Activated naive CD8-positive, alpha-beta T cell treated with anti-CD3 and anti-CD28 coated beads, Interleukin-2, amount 10 ng/mL, durations not matched to agents 7 days and 5 days (primary cell): ENCODE data around the gene USP9X. TPM values are rescaled to one million over a fixed set of nuclear protein-coding genes. Genes with fewer than 3 reads are reported as not detected.
"Not testable (repeated sequence)": the region's sequence is repeated elsewhere in the genome, so short reads cannot be mapped to it uniquely, and the experiment has no call there.

Experiments used
- ATAC-seq: fragments of 150-1000 bp; cut with Tn5 transposase; one replicate; pipeline ENCODE4 v1.10.0; 2021; ENCODE audit warnings: low read depth, moderate library complexity
- POLR2A ChIA-PET: fragments of 350-600 bp; sonication (Branson Sonifier 250); formaldehyde crosslinking; loops from one replicate; lab custom pipeline; 2021; ENCODE audit warnings: antibody characterized with exemption; lab: Charles Lee
- DNase-seq: peaks from one replicate; pipeline ENCODE4 v3.0.0; 2021
- H3K27ac Mint-ChIP-seq: one replicate; pipeline ENCODE4 v1.8.0; 2022; ENCODE audit warnings: mild to moderate bottlenecking, mixed read lengths
- H3K27me3 Mint-ChIP-seq: one replicate; pipeline ENCODE4 v1.8.0; 2022; ENCODE audit warnings: mild to moderate bottlenecking, moderate library complexity, mixed read lengths
- H3K36me3 Mint-ChIP-seq: one replicate; pipeline ENCODE4 v1.8.0; 2021; ENCODE audit warnings: mild to moderate bottlenecking, mixed read lengths
- H3K4me1 Mint-ChIP-seq: one replicate; pipeline ENCODE4 v1.8.0; 2021; ENCODE audit warnings: mixed read lengths
- H3K4me3 Mint-ChIP-seq: one replicate; pipeline ENCODE4 v1.8.0; 2022; ENCODE audit warnings: mild to moderate bottlenecking, moderate library complexity, mixed read lengths
- H3K9me3 Mint-ChIP-seq: one replicate; pipeline ENCODE4 v1.8.0; 2021; ENCODE audit warnings: mixed read lengths
- total RNA-seq, 2 experiments: library from RNA; stranded (reverse); gene quantifications; one replicate each; pipeline ENCODE4 v1.2.3, GENCODE V29; 2021

Gene USP9X
- total RNA-seq, 2 experiments from 2014 or later = 56.9 to 65.7 TPM

- POLR2A ChIA-PET, DNase-seq, H3K4me1 Mint-ChIP-seq, ATAC-seq, H3K36me3 Mint-ChIP-seq, H3K4me3 Mint-ChIP-seq, H3K27me3 Mint-ChIP-seq, H3K27ac Mint-ChIP-seq, H3K9me3 Mint-ChIP-seq: not testable (repeated sequence)
Observed at GRCh38 chrX:41151726-41152125, 66.5 kb downstream of the USP9X start.

GRCh38 chrX:41152221-41152620 lies 67.0 kb downstream of the USP9X start:
- DNase-seq (no peak), ATAC-seq (no peak)
- POLR2A ChIA-PET = no interaction called here
- Mint-ChIP-seq H3K27me3 (no peaks in the 10 kb centered on the region), H3K9me3 (no peaks in the 10 kb centered on the region), H3K36me3 (peaks cover 5% of the 10 kb centered on the region), H3K4me3 (no peak overlapping the region), H3K4me1 (no peaks in the 10 kb centered on the region), H3K27ac (no peak overlapping the region)

DNA sequence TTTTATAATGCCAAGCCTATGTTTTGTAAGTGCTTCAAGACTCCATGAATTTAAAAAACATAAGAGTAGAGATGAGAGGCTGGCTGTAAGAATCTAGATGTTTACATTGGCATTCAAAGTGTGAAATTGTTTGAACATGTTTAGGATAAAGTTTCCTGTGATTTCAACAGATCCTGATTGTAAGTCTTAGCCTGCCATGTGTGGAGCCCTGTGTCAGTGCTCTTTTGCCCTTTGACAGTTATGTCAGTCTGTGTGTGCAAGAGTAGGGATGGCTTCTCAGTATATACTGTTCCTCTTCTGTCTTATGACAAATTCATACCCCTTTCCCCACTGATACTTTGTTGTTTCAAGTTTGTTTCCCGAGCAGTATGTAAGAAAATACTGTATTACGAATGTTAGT lies 68.2 kb downstream of the USP9X start:
- POLR2A ChIA-PET = no interaction called here
- Mint-ChIP-seq H3K9me3 (no peaks in the 10 kb centered on the region), H3K27me3 (no peaks in the 10 kb centered on the region), H3K4me3 (no peak overlapping the region), H3K36me3 (peaks cover 5% of the 10 kb centered on the region), H3K27ac (no peak overlapping the region), H3K4me1 (no peaks in the 10 kb centered on the region)
- no peak for ATAC-seq
- no peak for DNase-seq

- Mint-ChIP-seq H3K4me1 (no peaks in the 10 kb centered on the region), H3K27ac (no peak overlapping the region), H3K4me3 (no peak overlapping the region), H3K36me3 (peaks cover 3% of the 10 kb centered on the region), H3K9me3 (no peaks in the 10 kb centered on the region), H3K27me3 (no peaks in the 10 kb centered on the region)
- ATAC-seq (no peak), DNase-seq (no peak)
- POLR2A ChIA-PET = no interaction called here
Observed at GRCh38 chrX:41153957-41154356, 68.7 kb downstream of the USP9X start.

DNA sequence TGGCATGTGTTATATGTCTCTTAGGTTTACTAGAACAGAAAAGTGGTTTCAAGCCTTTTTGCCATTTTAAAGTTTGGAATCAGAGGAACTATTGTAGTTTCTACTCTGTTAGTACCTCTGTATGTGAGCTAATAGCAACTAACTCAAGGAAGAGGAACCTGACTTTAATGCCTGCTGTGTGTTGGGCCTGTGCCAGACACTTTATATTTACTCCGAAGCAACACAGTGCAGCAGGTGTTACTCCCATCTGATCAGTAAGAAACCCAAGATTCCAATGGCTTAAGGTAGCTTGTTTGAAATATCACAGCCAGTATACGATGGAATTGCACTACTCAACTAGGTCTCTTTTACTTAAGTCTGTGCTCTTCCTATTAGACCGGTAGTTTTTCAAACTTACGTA lies 79.2 kb downstream of the USP9X start:
- Mint-ChIP-seq H3K36me3 (peaks cover 20% of the 10 kb centered on the region), H3K27ac (no peak overlapping the region), H3K4me1 (peaks cover 2% of the 10 kb centered on the region), H3K27me3 (no peaks in the 10 kb centered on the region), H3K4me3 (no peak overlapping the region), H3K9me3 (no peaks in the 10 kb centered on the region)
- DNase-seq = no peak
- no peak for ATAC-seq
- POLR2A ChIA-PET = no interaction called here

DNA sequence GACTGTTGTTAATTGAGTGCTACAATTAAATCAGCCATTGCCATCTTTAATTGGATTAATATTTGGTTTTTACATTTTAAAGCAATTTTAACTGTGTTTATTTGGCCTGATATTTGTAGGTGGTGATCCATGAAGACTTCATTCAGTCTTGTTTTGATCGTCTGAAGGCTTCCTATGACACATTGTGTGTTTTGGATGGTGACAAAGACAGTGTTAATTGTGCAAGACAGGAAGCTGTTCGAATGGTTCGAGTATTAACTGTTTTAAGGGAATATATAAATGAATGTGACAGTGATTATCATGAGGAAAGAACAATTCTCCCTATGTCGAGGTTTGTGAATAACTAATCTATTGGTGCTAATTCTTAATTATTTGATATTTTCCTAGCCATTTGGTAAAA lies 82.6 kb downstream of the USP9X start:
- POLR2A ChIA-PET = no interaction called here
- Mint-ChIP-seq H3K27me3 (no peaks in the 10 kb centered on the region), H3K27ac (no peak overlapping the region), H3K4me1 (peaks cover 2% of the 10 kb centered on the region), H3K36me3 (peaks cover 18% of the 10 kb centered on the region), H3K9me3 (no peaks in the 10 kb centered on the region), H3K4me3 (no peak overlapping the region)
- ATAC-seq (no peak), DNase-seq (no peak)

GRCh38 chrX:41176263-41176662 lies 91.0 kb downstream of the USP9X start:
- DNase-seq (no peak), ATAC-seq (no peak)
- POLR2A ChIA-PET = no interaction called here
- Mint-ChIP-seq H3K27ac (no peak overlapping the region), H3K36me3 (peaks cover 14% of the 10 kb centered on the region), H3K27me3 (no peaks in the 10 kb centered on the region), H3K4me1 (peaks cover 22% of the 10 kb centered on the region), H3K9me3 (no peaks in the 10 kb centered on the region), H3K4me3 (no peak overlapping the region)

GRCh38 chrX:41177297-41177696 lies 92.1 kb downstream of the USP9X start:
- no peak overlapping the region for H3K4me3 Mint-ChIP-seq
- H3K27ac Mint-ChIP-seq = no peak overlapping the region
- peaks cover 14% of the 10 kb centered on the region for H3K36me3 Mint-ChIP-seq
- DNase-seq (no peak), ATAC-seq (no peak)
- POLR2A ChIA-PET = no interaction called here
- no peaks in the 10 kb centered on the region for H3K9me3 Mint-ChIP-seq
- no peaks in the 10 kb centered on the region for H3K27me3 Mint-ChIP-seq
- H3K4me1 Mint-ChIP-seq = peaks cover 25% of the 10 kb centered on the region

DNA sequence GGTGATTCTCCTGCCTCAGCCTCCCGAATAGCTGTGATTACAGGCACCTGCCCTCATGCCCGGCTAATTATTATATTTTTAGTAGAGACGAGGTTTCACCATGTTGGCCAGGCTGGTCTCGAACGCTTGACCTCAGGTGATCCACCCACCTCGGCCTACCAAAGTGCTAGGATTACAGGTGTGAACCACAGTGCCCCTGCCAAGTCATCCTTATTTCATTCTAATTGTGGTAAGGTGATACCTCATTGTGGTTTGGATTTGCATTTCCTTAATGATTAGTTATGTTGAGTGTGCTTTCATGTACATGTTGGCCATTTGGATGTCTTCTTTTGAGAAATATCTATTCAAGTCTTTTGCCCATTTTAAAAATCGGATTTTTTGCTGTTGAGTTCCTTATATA lies 93.0 kb downstream of the USP9X start:
- H3K27me3 Mint-ChIP-seq = no peaks in the 10 kb centered on the region
- peaks cover 25% of the 10 kb centered on the region for H3K4me1 Mint-ChIP-seq
- no peak for ATAC-seq
- no peak overlapping the region for H3K27ac Mint-ChIP-seq
- peaks cover 10% of the 10 kb centered on the region for H3K36me3 Mint-ChIP-seq
- DNase-seq = no peak
- no peak overlapping the region for H3K4me3 Mint-ChIP-seq
- POLR2A ChIA-PET = no interaction called here
- H3K9me3 Mint-ChIP-seq = no peaks in the 10 kb centered on the region

GRCh38 chrX:41180194-41180908 lies 95.1 kb downstream of the USP9X start:
- no peaks in the 10 kb centered on the region for H3K9me3 Mint-ChIP-seq
- H3K27ac Mint-ChIP-seq = peak overlapping the region; percentile 71
- H3K36me3 Mint-ChIP-seq = peaks cover 14% of the 10 kb centered on the region
- peaks cover 31% of the 10 kb centered on the region for H3K4me1 Mint-ChIP-seq
- no peaks in the 10 kb centered on the region for H3K27me3 Mint-ChIP-seq
- ATAC-seq (peak; percentile 66), DNase-seq (no peak)
- peak overlapping the region; percentile 54 for H3K4me3 Mint-ChIP-seq
- POLR2A ChIA-PET = interaction anchor here (0.6 to 1.2 kb wide), 4 partner anchors 67 to 204 kb away, joined by 3 to 8 read pairs (median 4); no protein-coding TSS in a partner anchor

GRCh38 chrX:41184312-41184711 lies 99.1 kb downstream of the USP9X start:
- POLR2A ChIA-PET = no interaction called here
- peak overlapping the region; percentile 68 for H3K4me3 Mint-ChIP-seq
- ATAC-seq = peak; percentile 83
- no peaks in the 10 kb centered on the region for H3K9me3 Mint-ChIP-seq
- H3K36me3 Mint-ChIP-seq = peaks cover 16% of the 10 kb centered on the region
- H3K27ac Mint-ChIP-seq = peak overlapping the region; percentile 85
- peaks cover 21% of the 10 kb centered on the region for H3K4me1 Mint-ChIP-seq
- DNase-seq = no peak
- H3K27me3 Mint-ChIP-seq = no peaks in the 10 kb centered on the region

- H3K9me3 Mint-ChIP-seq, H3K4me3 Mint-ChIP-seq, H3K27me3 Mint-ChIP-seq, H3K27ac Mint-ChIP-seq, DNase-seq, ATAC-seq, POLR2A ChIA-PET: not testable (repeated sequence)
- Mint-ChIP-seq H3K4me1 (peaks cover 11% of the 10 kb centered on the region), H3K36me3 (peaks cover 21% of the 10 kb centered on the region)
Observed at GRCh38 chrX:41186946-41187345, 101.7 kb downstream of the USP9X start.

GRCh38 chrX:41189156-41189555 lies 103.9 kb downstream of the USP9X start:
- POLR2A ChIA-PET = no interaction called here

DNA sequence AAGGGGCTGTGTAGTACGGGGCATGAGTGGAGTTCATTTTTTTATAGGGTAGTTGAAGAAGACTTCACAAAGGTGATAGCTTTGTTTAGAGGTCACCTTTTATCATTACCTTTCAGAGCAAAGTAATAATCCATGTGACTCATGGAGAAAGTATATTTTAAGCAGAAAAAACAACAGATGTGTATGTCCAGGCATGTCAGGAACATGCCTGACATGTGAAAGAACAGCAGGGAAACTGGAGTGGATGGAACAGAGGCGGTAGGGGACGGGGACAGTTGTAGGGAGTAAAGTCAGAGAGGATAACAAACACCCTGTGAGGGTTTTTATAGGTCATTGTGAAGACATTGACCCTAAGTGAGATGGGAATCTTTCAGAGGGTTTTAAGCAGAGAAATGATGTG lies 107.6 kb downstream of the USP9X start:
- peaks cover 5% of the 10 kb centered on the region for H3K4me1 Mint-ChIP-seq

More at GRCh38 chrX:41189156-41189555, 103.9 kb downstream of the USP9X start:
- no peaks in the 10 kb centered on the region for H3K9me3 Mint-ChIP-seq
- no peak overlapping the region for H3K27ac Mint-ChIP-seq
- H3K27me3 Mint-ChIP-seq = no peaks in the 10 kb centered on the region
- DNase-seq (no peak), ATAC-seq (no peak)
- H3K4me1 Mint-ChIP-seq = peaks cover 6% of the 10 kb centered on the region
- H3K4me3 Mint-ChIP-seq = no peak overlapping the region
- H3K36me3 Mint-ChIP-seq = peaks cover 26% of the 10 kb centered on the region

More for the DNA sequence above, 107.6 kb downstream of the USP9X start:
- no peak for DNase-seq
- Mint-ChIP-seq H3K4me3 (no peak overlapping the region), H3K9me3 (no peaks in the 10 kb centered on the region), H3K36me3 (peaks cover 24% of the 10 kb centered on the region), H3K27ac (no peak overlapping the region), H3K27me3 (no peaks in the 10 kb centered on the region)
- no peak for ATAC-seq
- POLR2A ChIA-PET = no interaction called here
